GM21390 (cell line): ENCODE results near the gene COMMD7.
"Not testable (repeated sequence)": the region's sequence is repeated elsewhere in the genome, so short reads cannot be mapped to it uniquely, and the experiment has no call there.

ENCODE experiments used
- ATAC-seq: cut with Tn5 transposase; IDR thresholded peaks from one replicate; pipeline ENCODE4 v1.9.1; 2021; ENCODE audit not compliant: unreplicated experiment

The COMMD7 gene

DNA sequence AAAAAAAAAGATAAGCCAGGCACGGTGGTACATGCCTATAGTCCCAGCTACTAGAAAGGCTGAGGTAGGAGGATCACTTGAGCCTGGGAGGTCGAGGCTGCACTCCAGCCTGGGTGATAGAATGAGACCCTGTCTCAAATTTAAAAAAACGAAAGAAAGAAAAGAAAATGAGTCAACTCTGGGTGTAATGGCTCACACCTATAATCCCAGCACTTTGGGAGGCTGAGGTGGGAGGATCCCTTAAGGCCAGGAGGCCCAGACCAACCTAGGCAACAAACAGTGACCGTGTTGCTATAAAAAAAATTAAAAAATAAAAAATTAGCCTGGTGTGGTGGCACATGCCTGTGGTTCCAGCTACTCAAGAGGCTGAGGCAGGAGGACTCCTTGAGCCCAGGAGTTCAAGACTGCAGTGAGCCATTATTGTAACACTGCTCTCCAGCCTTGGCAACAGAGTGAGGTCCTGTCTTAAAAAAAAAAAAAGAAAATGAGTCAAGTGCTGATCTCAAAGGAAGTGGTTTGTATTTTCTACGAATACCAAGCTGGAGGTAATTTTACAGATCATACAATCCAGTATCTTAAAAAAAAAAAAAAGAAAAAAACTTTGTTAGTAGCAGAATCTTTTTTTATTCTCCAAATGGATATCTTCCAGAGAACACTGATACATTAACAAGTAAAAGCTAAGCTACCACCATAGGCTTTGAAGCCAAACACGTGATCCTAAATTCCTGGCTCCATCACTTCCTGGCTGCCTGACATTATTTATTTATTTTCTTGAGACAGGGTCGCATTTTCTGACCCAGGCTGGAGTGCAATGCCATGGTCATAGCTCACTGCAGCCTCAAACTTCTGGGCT lies 5.7 kb downstream of the COMMD7 start:
- ATAC-seq: no peak

DNA sequence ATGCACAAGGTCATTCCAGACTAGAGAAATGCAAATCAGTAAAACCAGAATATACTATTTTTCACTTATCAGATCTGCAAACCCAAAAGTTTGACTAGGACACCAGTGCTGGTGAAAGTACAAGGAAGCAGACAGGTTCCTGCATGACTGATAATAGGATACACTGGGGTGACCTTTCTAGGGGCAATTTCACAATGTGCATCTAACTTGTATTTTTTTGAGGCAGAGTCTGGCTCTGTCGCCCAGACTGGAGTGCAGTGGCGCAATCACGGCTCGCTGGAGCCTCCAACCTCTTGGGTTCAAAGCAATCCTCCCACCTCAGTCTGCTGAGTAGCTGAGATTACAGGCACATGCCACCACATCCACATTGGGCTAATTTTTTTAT lies 11.4 kb downstream of the COMMD7 start:
- ATAC-seq: no peak

GRCh38 chr20:32729334-32729733 lies 13.9 kb downstream of the COMMD7 start:
- not testable (repeated sequence) for ATAC-seq

DNA sequence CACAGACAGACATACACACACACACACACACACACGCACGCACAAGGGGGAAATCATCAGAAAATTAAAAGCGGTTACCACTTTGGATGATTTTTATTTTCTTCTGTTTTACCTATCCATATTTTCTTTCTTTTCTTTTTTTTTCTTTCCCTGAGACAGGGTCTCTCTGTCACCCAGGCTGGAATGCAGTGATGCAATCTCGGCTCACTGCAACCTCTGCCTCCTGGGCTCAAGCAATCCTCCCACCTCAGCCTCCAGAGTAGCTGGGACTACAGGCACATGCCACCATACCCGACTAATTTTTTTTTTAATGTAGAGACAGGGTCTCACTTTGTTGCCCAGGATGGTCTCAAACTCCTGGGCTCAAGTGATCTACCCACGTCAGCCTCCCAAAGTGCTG lies 14.8 kb downstream of the COMMD7 start:
- ATAC-seq: not testable (repeated sequence)

GRCh38 chr20:32727683-32728082 lies 15.6 kb downstream of the COMMD7 start:
- no peak for ATAC-seq

DNA sequence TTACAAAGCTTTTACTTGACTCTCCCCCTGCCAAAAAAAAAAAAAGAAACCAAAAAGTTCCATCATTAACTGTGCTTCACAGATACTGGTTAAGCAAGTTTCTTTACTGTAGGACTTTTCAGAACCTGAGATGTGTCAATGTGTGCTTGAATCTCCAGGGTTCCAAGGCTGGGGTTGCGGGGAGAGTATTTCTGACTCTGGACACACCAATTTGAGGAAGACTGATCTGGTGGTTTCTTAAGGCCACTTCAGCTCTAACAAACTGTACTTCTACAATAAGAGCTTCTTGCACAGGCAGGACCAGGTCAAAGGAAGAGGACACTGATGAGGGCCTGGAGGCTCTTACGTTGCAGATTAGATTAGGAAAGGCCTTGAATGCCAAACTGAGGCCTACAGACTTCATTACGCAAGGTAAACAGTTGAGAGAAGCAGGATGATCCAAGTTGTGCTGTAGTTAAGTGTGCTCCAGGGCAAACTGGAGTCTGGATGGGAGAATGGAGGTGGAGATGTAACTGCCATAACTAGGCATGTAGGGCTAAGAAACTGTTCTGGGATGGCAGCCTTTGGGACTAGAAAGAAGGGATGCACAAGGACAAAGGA lies 24.4 kb downstream of the COMMD7 start:
- ATAC-seq: no peak

DNA sequence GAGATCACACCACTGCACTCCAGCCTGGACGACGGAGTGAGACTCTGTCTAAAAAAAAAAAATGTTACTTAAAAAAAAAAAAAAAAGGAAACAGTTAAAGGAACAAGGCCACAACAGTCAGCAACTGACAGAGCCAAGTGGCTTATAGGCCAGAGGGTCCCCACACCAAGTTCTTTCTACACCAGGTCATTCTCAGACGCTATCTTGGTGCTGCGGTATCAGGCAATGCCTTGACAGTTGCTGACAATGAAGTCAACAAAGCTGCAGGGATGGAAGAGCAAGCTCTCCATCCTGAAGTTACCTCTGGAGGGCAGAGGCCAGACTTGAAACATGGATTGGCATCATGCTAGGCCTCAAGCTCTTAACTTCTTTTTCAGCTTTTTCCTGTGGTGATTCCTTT lies 31.9 kb downstream of the COMMD7 start:
- ATAC-seq: no peak

DNA sequence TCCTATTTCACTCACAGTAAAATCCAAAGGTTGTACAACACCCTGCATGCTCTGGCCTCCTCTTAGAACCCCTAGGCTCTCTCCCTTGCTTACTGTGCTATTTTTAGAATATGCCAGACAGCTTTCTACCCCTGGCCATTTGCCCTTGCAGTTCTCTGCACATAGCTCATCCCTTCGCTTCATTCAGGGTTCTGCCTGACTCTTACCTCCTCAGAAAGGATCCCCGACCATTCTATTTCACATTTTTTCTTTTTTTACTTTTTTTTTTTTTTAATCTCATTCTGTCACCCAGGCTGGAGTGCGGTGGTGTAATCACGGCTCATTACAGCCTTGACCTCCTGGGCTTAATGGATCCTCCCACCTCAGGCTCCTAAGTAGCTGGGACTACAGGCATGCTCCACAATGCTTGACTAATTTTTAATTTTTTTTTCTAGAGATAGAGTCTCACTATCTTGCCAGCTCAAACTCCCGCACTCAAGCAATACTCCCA lies 33.6 kb downstream of the COMMD7 start:
- ATAC-seq: no peak

GRCh38 chr20:32709029-32709631 lies 34.1 kb downstream of the COMMD7 start:
- not testable (repeated sequence) for ATAC-seq

DNA sequence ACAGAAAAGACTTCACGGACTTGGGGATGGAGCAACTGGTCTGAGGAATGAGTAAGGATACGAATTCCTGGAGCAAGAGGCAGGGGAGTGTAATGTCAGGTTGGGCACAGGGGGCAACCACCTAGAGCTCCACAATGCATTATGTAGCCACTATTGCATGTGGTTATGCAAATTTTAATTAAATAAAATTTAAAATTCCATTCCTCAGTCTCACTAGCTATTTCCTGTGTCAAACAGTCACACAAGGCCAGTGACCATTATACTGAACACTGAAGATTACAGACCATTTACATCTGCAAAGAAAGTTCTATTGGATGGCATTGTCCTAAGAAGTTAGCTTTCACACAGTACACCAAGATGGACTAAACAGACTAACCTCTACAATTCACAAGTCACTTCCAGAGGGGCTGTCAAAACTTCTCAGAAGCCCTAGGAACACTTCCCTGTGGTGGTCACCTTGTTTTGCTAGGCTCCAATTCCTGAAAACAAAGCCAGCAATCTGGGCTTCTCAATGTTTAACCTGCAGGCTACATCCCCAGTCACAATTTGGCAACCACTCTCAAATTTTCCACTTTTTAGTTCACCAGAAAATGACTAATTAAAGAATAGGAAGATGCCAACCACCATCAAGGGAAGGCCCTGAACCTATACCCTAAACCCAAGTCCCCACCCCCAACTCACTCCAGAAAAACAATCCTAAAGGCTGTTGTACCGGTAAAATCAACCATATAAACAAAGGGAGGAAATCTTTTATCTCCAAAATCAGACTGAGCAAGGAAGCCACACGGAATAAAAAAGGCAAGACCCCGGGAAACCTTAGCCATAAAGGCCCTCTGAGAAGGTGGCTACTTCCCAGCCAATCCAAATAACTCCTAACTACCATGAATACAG lies 35.3 kb downstream of the COMMD7 start:
- no peak for ATAC-seq

DNA sequence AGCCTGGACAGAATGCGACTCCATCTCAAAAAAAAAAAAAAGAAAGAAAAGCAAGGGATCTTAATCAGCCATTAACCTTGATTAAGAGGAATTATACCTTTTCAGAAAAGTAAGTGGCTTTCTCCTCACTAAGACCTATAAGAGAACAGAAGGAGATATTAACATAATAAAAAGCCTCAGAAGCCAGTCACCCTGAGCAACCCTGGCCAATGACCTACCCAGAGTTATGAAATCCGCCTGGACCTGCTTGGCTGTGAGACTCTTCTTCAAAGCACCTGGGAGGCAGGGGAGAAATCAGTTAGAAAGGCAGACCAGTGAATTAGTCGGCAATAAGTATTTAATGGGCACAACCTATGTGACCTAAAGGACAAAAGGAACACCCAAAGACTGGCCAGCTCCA lies 36.8 kb downstream of the COMMD7 start:
- no peak for ATAC-seq

GRCh38 chr20:32702706-32703425 lies 40.4 kb downstream of the COMMD7 start:
- ATAC-seq: no peak

GRCh38 chr20:32697608-32698007 lies 45.7 kb downstream of the COMMD7 start:
- no peak for ATAC-seq

- no peak for ATAC-seq
Observed at GRCh38 chr20:32695089-32695488, 48.2 kb downstream of the COMMD7 start.

DNA sequence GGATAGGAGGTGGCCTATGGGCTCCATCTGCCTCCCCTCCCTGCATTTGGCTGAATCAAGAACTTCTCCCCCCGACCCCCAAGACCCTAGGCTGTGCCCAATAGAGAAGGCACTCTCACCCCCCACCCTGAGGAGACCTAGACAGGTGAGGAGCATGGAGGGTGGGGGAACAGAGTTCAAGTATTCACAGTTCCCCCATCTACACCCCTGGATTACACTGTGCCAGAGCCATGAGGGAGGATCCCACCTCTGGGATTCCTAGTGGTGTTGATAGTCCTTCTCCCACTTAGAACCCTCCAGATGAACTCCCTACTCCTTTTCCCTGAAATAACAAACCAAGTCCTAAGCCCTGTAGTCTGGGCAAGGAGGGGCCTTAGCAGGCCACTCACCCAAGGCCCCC lies 54.3 kb downstream of the COMMD7 start:
- not testable (repeated sequence) for ATAC-seq

DNA sequence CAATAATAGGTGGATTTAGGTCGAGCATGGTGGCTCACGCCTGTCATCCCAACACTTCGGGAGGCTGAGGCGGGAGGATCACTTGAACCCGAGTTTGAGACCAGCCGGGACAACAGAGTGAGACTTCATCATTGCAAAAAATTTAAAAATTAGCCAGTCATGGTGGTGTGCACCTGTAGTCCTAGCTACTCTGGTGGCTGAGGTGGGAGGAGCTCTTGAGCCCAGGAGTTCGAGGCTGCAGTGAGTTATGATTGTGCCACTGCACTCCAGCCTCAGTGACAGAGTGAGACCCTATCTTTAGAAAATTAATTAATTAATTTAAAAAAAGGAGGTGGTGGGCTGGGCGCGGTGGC lies 56.1 kb downstream of the COMMD7 start:
- ATAC-seq: no peak

DNA sequence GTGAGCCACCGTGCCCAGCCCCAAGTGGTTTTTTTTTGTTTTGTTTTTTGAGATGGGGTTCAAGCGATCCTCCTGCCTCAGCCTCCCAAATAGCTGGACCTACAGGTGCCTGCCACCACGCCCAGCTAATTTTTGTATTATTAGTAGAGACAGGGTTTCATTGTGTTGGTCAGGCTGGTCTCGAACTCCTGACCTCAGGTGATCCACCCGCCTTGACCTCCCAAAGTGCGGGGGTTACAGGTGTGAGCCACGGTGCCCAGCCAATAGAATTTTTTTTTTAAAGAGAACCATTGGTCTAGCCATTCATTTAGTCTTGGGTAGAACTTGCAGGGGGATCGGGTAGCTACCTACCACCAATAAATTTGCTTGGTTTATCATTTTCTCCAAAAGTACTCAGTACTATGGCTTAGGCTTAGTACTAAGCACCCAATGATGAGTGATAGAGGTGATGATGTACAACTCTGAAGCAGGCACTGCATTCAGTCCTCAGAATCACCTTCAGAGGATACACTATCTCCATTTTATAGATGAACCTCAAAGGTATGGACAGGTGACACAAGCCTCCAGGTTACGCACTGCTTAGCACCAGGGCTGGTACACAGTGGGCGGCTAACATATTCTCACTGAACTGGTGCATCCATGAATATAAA lies 56.6 kb downstream of the COMMD7 start:
- no peak for ATAC-seq

- ATAC-seq: no peak
Observed at GRCh38 chr20:32685541-32686529, 57.4 kb downstream of the COMMD7 start.

DNA sequence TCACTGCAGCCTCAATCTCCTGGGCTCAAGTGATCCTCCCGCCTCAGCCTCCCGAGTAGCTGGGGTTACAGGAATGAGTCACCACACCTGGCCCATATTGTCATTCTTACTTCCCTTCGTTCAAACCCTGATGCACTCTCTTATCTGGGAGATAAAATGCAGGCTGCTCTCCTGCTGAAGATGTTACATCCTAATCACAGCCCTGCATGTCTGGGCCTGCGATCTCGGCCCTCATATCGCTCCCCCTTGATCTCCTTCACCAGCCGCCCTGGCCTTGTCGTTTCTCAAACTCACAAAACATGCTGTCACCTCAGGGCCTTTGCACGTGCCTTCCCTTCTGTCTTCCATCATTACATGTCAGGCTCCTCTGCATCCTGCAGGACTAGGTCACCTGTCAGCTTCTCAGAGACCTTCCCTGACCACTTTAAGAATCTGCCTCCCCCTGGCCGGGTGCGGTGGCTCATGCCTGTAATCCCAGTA lies 60.7 kb downstream of the COMMD7 start:
- no peak for ATAC-seq
